ENCODE measurements around the gene BAG2. TPM values are rescaled to one million over a fixed set of nuclear protein-coding genes. Genes with fewer than 3 reads are reported as not detected.

The BAG2 gene
- total RNA-seq, 4 donors from 2014 or later, result 6.7 to 15.7 (median 9.8) TPM

- TF ChIP-seq, protein P1, sequence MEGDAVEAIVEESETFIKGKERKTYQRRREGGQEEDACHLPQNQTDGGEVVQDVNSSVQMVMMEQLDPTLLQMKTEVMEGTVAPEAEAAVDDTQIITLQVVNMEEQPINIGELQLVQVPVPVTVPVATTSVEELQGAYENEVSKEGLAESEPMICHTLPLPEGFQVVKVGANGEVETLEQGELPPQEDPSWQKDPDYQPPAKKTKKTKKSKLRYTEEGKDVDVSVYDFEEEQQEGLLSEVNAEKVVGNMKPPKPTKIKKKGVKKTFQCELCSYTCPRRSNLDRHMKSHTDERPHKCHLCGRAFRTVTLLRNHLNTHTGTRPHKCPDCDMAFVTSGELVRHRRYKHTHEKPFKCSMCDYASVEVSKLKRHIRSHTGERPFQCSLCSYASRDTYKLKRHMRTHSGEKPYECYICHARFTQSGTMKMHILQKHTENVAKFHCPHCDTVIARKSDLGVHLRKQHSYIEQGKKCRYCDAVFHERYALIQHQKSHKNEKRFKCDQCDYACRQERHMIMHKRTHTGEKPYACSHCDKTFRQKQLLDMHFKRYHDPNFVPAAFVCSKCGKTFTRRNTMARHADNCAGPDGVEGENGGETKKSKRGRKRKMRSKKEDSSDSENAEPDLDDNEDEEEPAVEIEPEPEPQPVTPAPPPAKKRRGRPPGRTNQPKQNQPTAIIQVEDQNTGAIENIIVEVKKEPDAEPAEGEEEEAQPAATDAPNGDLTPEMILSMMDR (IDR thresholded peaks at IDR 0.05 in 4 of 5, conservative IDR thresholded peaks at IDR 0.05 in 1 of 5), result no peak
- TF ChIP-seq POLR2A (IDR thresholded peaks at IDR 0.05), result no peak
- intact Hi-C loops (cut with DNase I; ENCODE audit: low total_unique reads) (no loop called here), in situ Hi-C loops (cut with MboI; ENCODE audit: low sequenced_read_pairs in 4 of 4) (no loop called here)
- DNase-seq (no peak), ATAC-seq (no peak)
- no peak overlapping the region for H3K4me3 ChIP-seq
- H3K4me1 ChIP-seq, result no peaks in the 10 kb centered on the region
- H3K36me3 ChIP-seq, result no peaks in the 10 kb centered on the region
- H3K27ac ChIP-seq, result no peak overlapping the region
- H3K27me3 ChIP-seq, result no peaks in the 10 kb centered on the region
- no peaks in the 10 kb centered on the region for H3K9me3 ChIP-seq
Measured at GRCh38 chr6:57207141-57207540, 35.0 kb downstream of the BAG2 start.

GRCh38 chr6:57207872-57208271, 35.7 kb downstream of the BAG2 start:
- Histone ChIP-seq H3K36me3 (no peaks in the 10 kb centered on the region), H3K27ac (no peak overlapping the region), H3K27me3 (no peaks in the 10 kb centered on the region), H3K9me3 (no peaks in the 10 kb centered on the region), H3K4me1 (no peaks in the 10 kb centered on the region), H3K4me3 (no peak overlapping the region)
- ATAC-seq, result no peak
- TF ChIP-seq, protein P1 (IDR thresholded peaks at IDR 0.05 in 4 of 5, conservative IDR thresholded peaks at IDR 0.05 in 1 of 5), result no peak
- TF ChIP-seq POLR2A (IDR thresholded peaks at IDR 0.05), result no peak
- intact Hi-C loops (cut with DNase I; ENCODE audit: low total_unique reads) (no loop called here), in situ Hi-C loops (cut with MboI; ENCODE audit: low sequenced_read_pairs in 4 of 4) (no loop called here)
- DNase-seq, result no peak

DNA sequence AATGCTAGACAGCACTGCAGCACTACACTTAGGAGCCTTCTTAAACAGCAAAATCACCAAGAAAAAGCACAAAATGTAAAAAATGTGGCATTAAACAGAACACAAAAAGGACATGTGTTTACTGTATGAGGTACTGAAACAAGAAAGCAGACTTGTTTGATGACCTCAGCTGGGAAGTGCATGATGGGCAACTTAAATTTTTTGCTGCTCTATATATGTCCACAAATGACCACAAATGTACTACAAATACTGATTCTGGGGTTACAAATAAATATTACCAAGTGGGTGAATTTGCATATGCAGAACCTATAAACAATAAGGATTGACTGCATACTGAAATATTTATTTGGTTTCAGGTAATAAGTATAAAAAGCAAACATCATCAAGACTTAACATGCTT, 36.9 kb downstream of the BAG2 start:
- ATAC-seq, result no peak
- H3K4me3 ChIP-seq, result no peak overlapping the region
- in situ Hi-C loops (cut with MboI; ENCODE audit: low sequenced_read_pairs in 4 of 4), result no loop called here
- TF ChIP-seq POLR2A (IDR thresholded peaks at IDR 0.05), result no peak
- TF ChIP-seq, protein P1 (IDR thresholded peaks at IDR 0.05 in 4 of 5, conservative IDR thresholded peaks at IDR 0.05 in 1 of 5), result no peak
- no peak overlapping the region for H3K27ac ChIP-seq
- no peaks in the 10 kb centered on the region for H3K36me3 ChIP-seq
- H3K27me3 ChIP-seq, result no peaks in the 10 kb centered on the region
- H3K4me1 ChIP-seq, result no peaks in the 10 kb centered on the region
- DNase-seq, result no peak
- intact Hi-C loops (cut with DNase I; ENCODE audit: low total_unique reads), result no loop called here
- no peaks in the 10 kb centered on the region for H3K9me3 ChIP-seq

- intact Hi-C loops (cut with DNase I; ENCODE audit: low total_unique reads) (no loop called here), in situ Hi-C loops (cut with MboI; ENCODE audit: low sequenced_read_pairs in 4 of 4) (no loop called here)
- Histone ChIP-seq H3K27me3 (no peaks in the 10 kb centered on the region), H3K9me3 (no peaks in the 10 kb centered on the region), H3K27ac (no peak overlapping the region), H3K36me3 (no peaks in the 10 kb centered on the region), H3K4me3 (no peak overlapping the region), H3K4me1 (no peaks in the 10 kb centered on the region)
- no peak for TF ChIP-seq POLR2A (IDR thresholded peaks at IDR 0.05)
- TF ChIP-seq, protein P1 (IDR thresholded peaks at IDR 0.05 in 4 of 5, conservative IDR thresholded peaks at IDR 0.05 in 1 of 5), result no peak
- DNase-seq, result no peak
- ATAC-seq, result no peak
Measured at GRCh38 chr6:57210060-57210459, 37.9 kb downstream of the BAG2 start.

- Histone ChIP-seq H3K36me3 (no peaks in the 10 kb centered on the region), H3K9me3 (no peaks in the 10 kb centered on the region), H3K4me3 (no peak overlapping the region), H3K4me1 (peaks cover 0 to 5% of the 10 kb centered on the region in 2 donors), H3K27ac (no peak overlapping the region), H3K27me3 (no peaks in the 10 kb centered on the region)
- no peak for ATAC-seq
- TF ChIP-seq, protein P1 (IDR thresholded peaks at IDR 0.05 in 4 of 5, conservative IDR thresholded peaks at IDR 0.05 in 1 of 5), result no peak
- TF ChIP-seq POLR2A (IDR thresholded peaks at IDR 0.05), result no peak
- in situ Hi-C loops (cut with MboI; ENCODE audit: low sequenced_read_pairs in 4 of 4) (no loop called here), intact Hi-C loops (cut with DNase I; ENCODE audit: low total_unique reads) (no loop called here)
- no peak for DNase-seq
Measured at GRCh38 chr6:57215260-57215659, 43.1 kb downstream of the BAG2 start.
